ENCODE data around the gene MATN3.

- TF ChIP-seq CTCF (conservative IDR thresholded peaks at IDR 0.05), result no peak
- TF ChIP-seq EZH2 (IDR thresholded peaks at IDR 0.05; ENCODE audit: low read depth), result no peak
Observed at GRCh38 chr2:20051532-20052228, 39.2 kb upstream of the MATN3 start, which contains the start of gene LAPTM4A.
